GM10266 (cell line): Measurements from ENCODE around the gene ADIPOR1.

Source experiments
- DNase-seq: peaks from one replicate; pipeline ENCODE4 v3.0.0; 2012; ENCODE audit errors: extremely low spot score
- CTCF ChIP-seq: IDR thresholded peaks from 2 replicates; pipeline ENCODE4 v1.5.1; 2012; ENCODE audit warnings: mild to moderate bottlenecking, low read depth; ENCODE audit not compliant: control insufficient read depth, insufficient read depth; ENCODE audit errors: missing control alignments

Gene ADIPOR1

GRCh38 chr1:202968351-202968750 lies 10.2 kb upstream of the ADIPOR1 start:
- TF ChIP-seq CTCF = no peak
- no peak for DNase-seq

- TF ChIP-seq CTCF = no peak
- DNase-seq = peak; percentile 48
Measured at GRCh38 chr1:202967684-202968281, 9.7 kb upstream of the ADIPOR1 start.

- TF ChIP-seq CTCF = no peak
- no peak for DNase-seq
Measured at GRCh38 chr1:202966006-202966898, 8.1 kb upstream of the ADIPOR1 start.

DNA sequence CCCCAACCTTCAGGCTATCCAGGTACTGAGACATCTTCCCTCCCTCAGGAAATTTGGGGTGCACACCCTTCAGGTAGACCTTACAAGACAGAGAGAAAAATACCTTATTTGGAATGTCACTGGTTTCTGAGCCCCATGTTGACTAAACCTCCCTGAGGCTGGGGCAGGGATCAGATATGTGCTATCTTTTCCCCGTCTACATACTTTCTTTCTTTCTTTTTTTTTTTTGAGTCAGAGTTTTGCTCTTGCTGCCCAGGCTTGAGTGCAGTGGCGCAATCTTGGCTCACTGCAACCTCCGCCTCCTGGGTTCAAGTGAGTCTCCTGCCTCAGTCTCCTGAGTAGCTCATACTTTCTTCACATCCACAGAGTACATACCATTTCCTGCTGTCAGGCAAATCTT lies 7.3 kb upstream of the ADIPOR1 start:
- DNase-seq = no peak
- no peak for TF ChIP-seq CTCF

DNA sequence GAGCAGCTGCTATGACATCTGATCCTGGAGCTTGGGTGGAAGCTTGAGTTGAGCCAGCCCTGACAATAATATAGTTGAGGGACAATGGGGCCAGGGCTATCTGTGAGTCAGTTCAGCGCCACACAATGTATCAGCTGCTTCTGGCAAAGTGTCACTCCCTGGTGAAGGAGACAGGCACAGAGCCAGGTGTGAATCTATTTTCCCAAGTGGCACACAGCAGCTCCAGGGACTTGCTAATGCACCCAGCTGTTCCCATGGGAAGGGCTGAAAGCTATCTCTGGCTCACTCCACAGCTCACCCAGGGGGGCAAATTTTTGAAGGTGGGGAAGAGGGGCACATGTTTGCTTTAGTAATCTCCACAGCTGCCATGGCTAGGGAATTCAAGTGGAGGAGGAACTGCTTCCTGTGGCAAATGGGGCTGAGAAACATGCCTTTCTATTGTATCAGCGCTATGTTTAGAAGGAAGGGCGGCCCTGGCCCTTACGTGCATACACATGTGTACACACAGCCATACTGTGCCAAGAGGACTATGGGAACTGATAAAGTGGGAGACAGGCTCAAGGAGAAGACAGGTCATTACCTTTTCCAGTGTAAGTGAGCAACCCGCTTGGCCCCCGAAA lies 6.8 kb upstream of the ADIPOR1 start:
- no peak for TF ChIP-seq CTCF
- no peak for DNase-seq

DNA sequence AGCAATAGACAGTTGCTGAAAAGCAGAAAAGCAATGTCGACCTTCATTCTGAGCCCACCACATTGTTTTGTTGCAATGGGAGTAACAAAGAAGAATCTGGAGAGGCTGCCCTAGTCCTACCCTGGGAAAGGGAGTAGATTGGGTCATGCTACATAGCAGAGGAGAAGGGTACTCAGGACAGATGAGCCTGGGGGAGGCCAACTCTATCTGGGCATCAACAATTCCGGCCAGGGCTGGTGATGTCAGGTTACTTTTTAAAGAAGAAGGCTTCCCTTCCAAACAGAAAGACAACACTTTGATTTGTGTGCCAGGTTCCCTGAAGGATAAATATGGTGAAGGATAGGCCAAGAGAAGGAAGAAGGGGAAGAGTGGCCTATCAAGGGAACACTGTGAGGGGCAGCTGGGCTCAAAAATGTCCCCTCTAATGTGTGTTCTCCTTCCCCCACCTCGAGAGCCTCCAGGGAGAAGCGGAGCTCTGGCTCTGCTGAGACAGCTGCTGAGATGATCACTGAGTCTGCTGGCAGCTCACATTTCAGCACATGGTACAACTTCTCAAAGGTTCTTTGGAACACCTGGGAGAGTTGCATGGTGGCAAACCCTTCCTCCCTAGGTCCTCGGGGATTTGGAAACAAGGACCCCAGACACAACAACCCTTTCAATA lies 3.2 kb upstream of the ADIPOR1 start:
- TF ChIP-seq CTCF = no peak
- no peak for DNase-seq

DNA sequence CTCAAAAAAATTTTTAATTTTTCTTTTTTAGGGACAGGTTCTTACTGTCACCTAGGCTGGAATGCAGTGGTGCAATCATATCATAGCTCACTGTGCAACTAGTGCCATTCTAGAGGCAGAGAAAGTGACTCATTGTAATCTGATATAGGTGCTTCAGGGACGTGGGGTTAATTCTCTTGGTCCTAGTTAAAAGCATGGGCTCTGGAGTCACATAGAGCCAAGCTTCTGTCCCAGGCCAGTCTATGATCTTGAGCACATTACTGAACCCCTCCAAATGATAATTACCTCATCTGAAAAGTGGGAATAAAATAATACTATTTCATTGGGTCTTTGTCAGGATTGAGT lies 1.1 kb upstream of the ADIPOR1 start:
- DNase-seq = no peak

More for the DNA sequence above, 1.1 kb upstream of the ADIPOR1 start:
- no peak for TF ChIP-seq CTCF
